Type B pancreatic cell (in vitro differentiated cells): ENCODE results near the gene RBP3. TPM values are rescaled to one million over a fixed set of nuclear protein-coding genes. Genes with fewer than 3 reads are reported as not detected.

Source experiments
- DNase-seq: peaks from one replicate; pipeline ENCODE4 v3.0.0; 2021; ENCODE audit warnings: mixed read lengths; ENCODE audit not compliant: unreplicated experiment; ENCODE audit errors: extremely low spot score
- H3K27ac Mint-ChIP-seq: 2 replicates; pipeline ENCODE4 v1.8.0; 2021; ENCODE audit warnings: mild to moderate bottlenecking, mixed read lengths
- H3K27me3 Mint-ChIP-seq: 2 replicates; pipeline ENCODE4 v1.8.0; 2021; ENCODE audit warnings: mixed read lengths
- H3K36me3 Mint-ChIP-seq: 2 replicates; pipeline ENCODE4 v1.8.0; 2021; ENCODE audit warnings: mixed read lengths
- H3K4me1 Mint-ChIP-seq: one replicate; pipeline ENCODE4 v1.8.0; 2021; ENCODE audit warnings: mixed read lengths; ENCODE audit not compliant: unreplicated experiment
- H3K4me3 Mint-ChIP-seq: 2 replicates; pipeline ENCODE4 v1.8.0; 2021; ENCODE audit warnings: mild to moderate bottlenecking, mixed read lengths
- H3K9me3 Mint-ChIP-seq: 2 replicates; pipeline ENCODE4 v1.8.0; 2021; ENCODE audit warnings: mixed read lengths
- total RNA-seq: library from RNA; stranded (reverse); gene quantifications from 2 replicates; pipeline ENCODE4 v1.2.1, GENCODE V29; 2021; ENCODE audit warnings: low replicate concordance
- TF ChIP-seq, protein P1 (sequence below): fragments of 200-600 bp; sonication (generic); conservative IDR thresholded peaks from 2 replicates; pipeline ENCODE4 v1.5.0; 2021; ENCODE audit warnings: antibody characterized with exemption, mild to moderate bottlenecking

Gene RBP3
- total RNA-seq, 1 donor from 2014 or later = not detected

DNA sequence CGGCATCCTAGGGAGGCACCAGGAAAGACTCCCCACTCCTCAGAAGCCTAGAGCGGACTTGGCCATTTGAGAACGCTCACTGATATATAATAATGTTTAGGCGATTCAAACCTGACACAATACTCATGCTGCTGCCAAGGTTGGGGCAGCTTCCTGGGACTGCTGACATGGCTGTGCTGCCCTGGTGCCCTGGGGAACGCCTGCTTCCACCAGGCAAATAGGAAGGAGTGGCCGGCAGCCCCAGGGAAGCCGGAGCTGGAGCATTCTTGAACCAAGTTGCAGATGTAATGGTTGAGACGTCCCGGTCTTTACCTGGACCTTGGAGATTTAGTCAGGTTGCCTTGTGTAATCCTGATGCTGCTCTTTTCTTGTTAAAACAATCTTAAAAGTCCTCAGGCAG is 39.4 kb upstream of the RBP3 start:
- TF ChIP-seq, protein P1, sequence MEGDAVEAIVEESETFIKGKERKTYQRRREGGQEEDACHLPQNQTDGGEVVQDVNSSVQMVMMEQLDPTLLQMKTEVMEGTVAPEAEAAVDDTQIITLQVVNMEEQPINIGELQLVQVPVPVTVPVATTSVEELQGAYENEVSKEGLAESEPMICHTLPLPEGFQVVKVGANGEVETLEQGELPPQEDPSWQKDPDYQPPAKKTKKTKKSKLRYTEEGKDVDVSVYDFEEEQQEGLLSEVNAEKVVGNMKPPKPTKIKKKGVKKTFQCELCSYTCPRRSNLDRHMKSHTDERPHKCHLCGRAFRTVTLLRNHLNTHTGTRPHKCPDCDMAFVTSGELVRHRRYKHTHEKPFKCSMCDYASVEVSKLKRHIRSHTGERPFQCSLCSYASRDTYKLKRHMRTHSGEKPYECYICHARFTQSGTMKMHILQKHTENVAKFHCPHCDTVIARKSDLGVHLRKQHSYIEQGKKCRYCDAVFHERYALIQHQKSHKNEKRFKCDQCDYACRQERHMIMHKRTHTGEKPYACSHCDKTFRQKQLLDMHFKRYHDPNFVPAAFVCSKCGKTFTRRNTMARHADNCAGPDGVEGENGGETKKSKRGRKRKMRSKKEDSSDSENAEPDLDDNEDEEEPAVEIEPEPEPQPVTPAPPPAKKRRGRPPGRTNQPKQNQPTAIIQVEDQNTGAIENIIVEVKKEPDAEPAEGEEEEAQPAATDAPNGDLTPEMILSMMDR = no peak
- H3K36me3 Mint-ChIP-seq = peaks cover 4% of the 10 kb centered on the region
- H3K27ac Mint-ChIP-seq = no peak overlapping the region
- H3K9me3 Mint-ChIP-seq = no peaks in the 10 kb centered on the region
- peaks cover 43% of the 10 kb centered on the region for H3K27me3 Mint-ChIP-seq
- no peak for DNase-seq
- no peak overlapping the region for H3K4me3 Mint-ChIP-seq
- H3K4me1 Mint-ChIP-seq = peaks cover 28% of the 10 kb centered on the region

GRCh38 chr10:47309408-47310089 is 38.6 kb upstream of the RBP3 start:
- TF ChIP-seq, protein P1 = peak; percentile 56
- Mint-ChIP-seq H3K4me3 (no peak overlapping the region), H3K9me3 (no peaks in the 10 kb centered on the region), H3K36me3 (peaks cover 4% of the 10 kb centered on the region), H3K27me3 (peaks cover 41% of the 10 kb centered on the region), H3K27ac (no peak overlapping the region), H3K4me1 (peaks cover 28% of the 10 kb centered on the region)
- no peak for DNase-seq

- no peak overlapping the region for H3K4me3 Mint-ChIP-seq
- H3K9me3 Mint-ChIP-seq = no peaks in the 10 kb centered on the region
- no peak overlapping the region for H3K27ac Mint-ChIP-seq
- H3K36me3 Mint-ChIP-seq = peaks cover 4% of the 10 kb centered on the region
- TF ChIP-seq, protein P1 = no peak
- H3K27me3 Mint-ChIP-seq = peaks cover 37% of the 10 kb centered on the region
- DNase-seq = no peak
- H3K4me1 Mint-ChIP-seq = peaks cover 28% of the 10 kb centered on the region
Observed at GRCh38 chr10:47310090-47310505, 38.1 kb upstream of the RBP3 start.

GRCh38 chr10:47311193-47311931 is 36.8 kb upstream of the RBP3 start:
- peaks cover 27% of the 10 kb centered on the region for H3K27me3 Mint-ChIP-seq

GRCh38 chr10:47311932-47312662 is 36.1 kb upstream of the RBP3 start:
- Mint-ChIP-seq H3K27ac (no peak overlapping the region), H3K9me3 (no peaks in the 10 kb centered on the region), H3K27me3 (peaks cover 21% of the 10 kb centered on the region), H3K36me3 (peaks cover 4% of the 10 kb centered on the region), H3K4me1 (peaks cover 22% of the 10 kb centered on the region), H3K4me3 (no peak overlapping the region)
- DNase-seq = peak; percentile 80
- TF ChIP-seq, protein P1 = peak; percentile 88

More at GRCh38 chr10:47311193-47311931, 36.8 kb upstream of the RBP3 start:
- Mint-ChIP-seq H3K4me1 (peaks cover 26% of the 10 kb centered on the region), H3K4me3 (no peak overlapping the region), H3K27ac (no peak overlapping the region), H3K36me3 (peaks cover 4% of the 10 kb centered on the region), H3K9me3 (no peaks in the 10 kb centered on the region)
- DNase-seq = no peak
- TF ChIP-seq, protein P1 = no peak
